ENCODE data around the gene CHST5.

The CHST5 gene

GRCh38 chr16:75491876-75492275 is 44.0 kb downstream of the CHST5 start:
- TF ChIP-seq CTCF (IDR thresholded peaks at IDR 0.05): peak; percentile 48

DNA sequence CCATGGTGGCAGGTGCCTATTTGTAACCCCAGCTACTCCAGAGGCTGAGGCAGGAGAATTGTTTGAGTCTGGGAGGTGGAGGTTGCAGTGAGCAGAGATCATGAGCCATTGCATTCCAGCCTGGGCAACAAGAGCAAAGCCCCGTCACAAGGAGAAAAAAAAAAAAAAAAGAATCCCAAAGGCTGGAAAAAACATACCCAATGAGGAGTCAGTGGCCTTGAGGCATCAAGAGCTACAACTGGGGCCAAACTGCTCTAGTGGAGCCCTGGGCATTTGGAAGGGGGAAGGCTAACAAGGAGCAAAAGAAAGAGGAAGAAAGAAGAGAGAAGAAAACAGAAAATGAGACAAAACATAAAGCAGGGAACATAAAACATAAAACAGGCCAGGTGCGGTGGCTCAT is 47.6 kb downstream of the CHST5 start:
- no peak for TF ChIP-seq CTCF (IDR thresholded peaks at IDR 0.05)

DNA sequence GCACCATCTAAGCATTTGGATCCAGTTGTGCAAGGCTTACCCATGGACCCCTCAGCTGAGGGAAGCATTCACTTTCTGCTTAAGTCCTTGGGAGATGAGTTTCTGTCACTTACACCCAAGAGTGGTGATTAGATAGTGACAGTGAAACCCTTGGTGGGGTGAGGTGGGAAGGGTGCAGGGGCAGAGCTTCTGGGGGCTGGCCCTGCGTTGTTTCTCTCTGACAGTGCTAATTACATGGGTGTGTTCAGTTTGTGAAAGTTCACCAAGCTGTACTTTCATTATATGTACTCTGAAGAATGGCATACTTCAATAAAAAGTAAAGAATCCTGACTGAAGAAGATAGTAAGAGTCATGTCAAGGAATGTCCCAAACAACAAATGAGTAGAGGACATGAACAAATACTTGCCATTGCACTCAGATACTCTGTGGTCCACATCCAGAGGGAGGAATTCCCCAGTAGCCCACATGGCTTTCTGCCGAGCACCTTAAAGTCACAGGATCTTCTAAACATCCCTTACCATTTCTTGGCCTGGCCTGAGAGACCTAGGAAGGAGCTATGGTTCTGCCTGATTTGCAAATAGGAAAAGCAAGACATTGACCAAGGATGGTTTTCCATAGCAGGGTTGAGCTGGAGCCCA is 49.1 kb downstream of the CHST5 start:
- TF ChIP-seq CTCF (IDR thresholded peaks at IDR 0.05): no peak

DNA sequence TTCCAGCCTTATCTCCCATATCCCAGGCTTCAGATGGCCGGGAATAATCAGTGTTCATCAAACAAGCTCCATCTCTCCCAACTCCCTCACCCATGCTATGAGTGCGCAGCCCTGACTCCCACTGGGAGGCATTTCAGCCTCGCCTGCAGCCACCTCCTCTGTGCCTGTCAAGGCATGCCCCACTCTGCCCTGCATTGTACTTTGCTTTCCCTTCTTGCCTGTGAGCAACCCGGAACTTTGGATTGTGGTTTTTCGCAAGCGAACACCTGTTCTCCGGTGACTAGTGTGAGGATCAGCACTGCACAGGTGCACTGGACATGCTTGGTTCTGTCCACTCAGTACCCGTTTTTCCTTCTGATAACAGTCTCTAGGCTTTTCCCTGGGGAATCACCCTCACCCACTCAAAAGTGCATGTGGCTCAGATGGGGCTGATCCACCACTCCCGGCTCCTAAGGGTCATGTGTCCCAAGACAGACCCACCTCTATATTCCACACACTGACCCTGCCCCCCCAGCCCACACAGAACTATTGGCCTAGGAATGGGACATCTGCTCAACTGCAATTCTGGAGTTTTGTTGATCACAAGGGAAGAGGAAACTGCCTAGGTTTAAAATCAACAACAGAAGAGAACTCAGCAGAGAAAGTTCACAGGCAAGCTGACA is 49.8 kb downstream of the CHST5 start:
- TF ChIP-seq CTCF (IDR thresholded peaks at IDR 0.05): no peak

GRCh38 chr16:75485230-75486013 is 50.5 kb downstream of the CHST5 start:
- no peak for TF ChIP-seq CTCF (IDR thresholded peaks at IDR 0.05)

DNA sequence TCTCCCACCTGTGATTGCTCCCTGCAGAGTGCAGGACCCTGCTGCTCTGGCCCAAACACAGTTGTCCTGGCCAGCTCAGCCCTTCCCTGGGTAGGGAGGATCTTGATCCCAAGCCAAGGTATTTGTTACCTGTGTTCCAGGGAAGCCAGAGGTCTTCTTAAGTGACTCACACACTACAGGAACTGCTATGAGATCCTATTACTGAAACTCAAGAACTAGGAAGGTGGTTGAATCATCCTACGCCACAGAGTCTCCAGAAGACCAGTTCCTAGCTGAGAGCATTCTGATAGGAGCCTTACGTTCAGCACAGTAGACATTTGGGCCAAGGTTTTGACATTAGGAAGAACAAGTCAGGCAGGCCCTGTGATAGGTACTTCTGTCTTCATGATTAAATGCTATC is 52.7 kb downstream of the CHST5 start:
- no peak for TF ChIP-seq CTCF (IDR thresholded peaks at IDR 0.05)

- TF ChIP-seq CTCF (IDR thresholded peaks at IDR 0.05): no peak
Measured at GRCh38 chr16:75482434-75483205, 53.3 kb downstream of the CHST5 start.

Measured in LNCAP (cell line).